Heart right ventricle (tissue), 16 donors: Measurements from ENCODE around the gene LAMP5. TPM values are rescaled to one million over a fixed set of nuclear protein-coding genes. Genes with fewer than 3 reads are reported as not detected.
A peak's percentile ranks its signal among the peaks of the same experiment; 100 is the strongest.

Experiments
- ATAC-seq, 8 donors: fragments of 200-7000 bp; cut with Tn5 transposase; one replicate each; pipeline ENCODE4 v1.9.1; 2020; ENCODE audit warnings: mild to moderate bottlenecking in 8 of 8, moderate library complexity in 8 of 8, moderate number of reproducible peaks in 1 of 8
- DNase-seq, 2 donors: peaks; one replicate each; pipeline ENCODE4 v3.0.0-alpha.2; 2020
- H3K27ac ChIP-seq, 10 donors: fragments of 200-600 bp; sonication (generic) in 2 of 10; one replicate each; pipeline versions ENCODE4 v1.5.0 to v1.8.0; 2020 to 2022; ENCODE audit warnings: mild to moderate bottlenecking in 3 of 10
- H3K27me3 ChIP-seq, 7 donors: fragments of 200-600 bp; one replicate each; pipeline ENCODE4 v1.8.0; 2021 to 2022; ENCODE audit warnings: mild to moderate bottlenecking in 2 of 7
- H3K36me3 ChIP-seq, 9 donors: fragments of 200-600 bp; sonication (generic) in 1 of 9; one replicate each; pipeline versions ENCODE4 v1.5.0 to v1.8.0; 2020 to 2022; ENCODE audit warnings: mild to moderate bottlenecking in 2 of 9
- H3K4me1 ChIP-seq, 9 donors: fragments of 200-600 bp; sonication (generic) in 1 of 9; one replicate each; pipeline versions ENCODE4 v1.5.0 to v1.8.0; 2020 to 2022; ENCODE audit warnings: mild to moderate bottlenecking in 4 of 9
- H3K4me3 ChIP-seq, 10 donors: fragments of 200-600 bp; sonication (generic) in 2 of 10; one replicate each; pipeline versions ENCODE4 v1.5.0 to v1.8.0; 2020 to 2022; ENCODE audit warnings: mild to moderate bottlenecking in 7 of 10, moderate library complexity in 2 of 10
- H3K9me3 ChIP-seq, 11 donors: fragments of 200-600 bp in 10 of 11; sonication (generic) in 2 of 11; one replicate each; pipeline versions ENCODE4 v1.5.0 to v1.8.0; 2013 to 2022; ENCODE audit warnings: mild to moderate bottlenecking in 2 of 11, control low read depth in 1 of 11, moderate library complexity in 1 of 11
- CTCF ChIP-seq, 9 donors: fragments of 200-600 bp; sonication (generic) in 2 of 9; IDR thresholded peaks; one replicate each; pipeline versions ENCODE4 v1.5.0 to v1.8.0; 2021 to 2022; ENCODE audit warnings: antibody characterized with exemption in 9 of 9, mild to moderate bottlenecking in 5 of 9, moderate library complexity in 1 of 9
- WGBS, 2 donors: extraction: QIAGEN DNeasy Blood & Tissue Kit; methylation state at CpG; one replicate each; pipeline ENCODE4 v1.1.7; 2013; ENCODE audit warnings: inconsistent platforms in 1 of 2; 5-methylcytosine and 5-hydroxymethylcytosine counted together
- intact Hi-C, 10 donors: fragments of 100-400 bp; cut with DNase I; formaldehyde crosslinking; loops; one replicate each; pipeline versions ENCODE4 v1.11.1 to v1.14.2; 2022
- polyA plus RNA-seq, 2 donors: library from polyadenylated mRNA; stranded (reverse); fragments of 200-250 nt; gene quantifications; one replicate each; pipeline ENCODE4 v1.2.3, GENCODE V29; 2013
- total RNA-seq, 10 donors: library from RNA; stranded (reverse); fragmentation: NEBNext Ultra II Directional in 3 of 10; extraction: Animal tissue kit (Norgen Biotek cat#: 25700) in 3 of 10; gene quantifications; one replicate each; pipeline versions ENCODE4 v1.2.1 to v1.2.4, GENCODE V29; 2021 to 2023
- donor health status: Arrhythmogenic right ventricular cardiomyopathy.
- donor health status: ischemic (EF 13 %, LVEDD 7.1; RV severe dilation, severe dysfunction).
- donor health status: healthy with polysubstance abuse.
- donor health status: DM: no; HTN: yes; CAD: no.
- donor health status: DM: no; HTN: no; CAD: no.
- donor health status: ischemic (EF 25% LVEDD 6.9; RV normal size, moderate dysfunction).
- donor health status: ischemic (EF 25% LVEDD 5.7; RV mildly dilated, moderate dysfunction).
- donor health status: healthy.
- donor health status: DM: yes; HTN: yes; CAD: no.
- donor health status: Ischemic cardiomyopathy.
- donor health status: ischemic (EF 35%, LVEDD 5.7; RV mildly dilated, moderate dysfunction).
- donor health status: nonischemic (EF 11% LVEDD 7.7; RV severe dilation, severe dysfunction).
- donor health status: DM: yes; HTN: yes; CAD: no.
- donor health status: PGD.
- donor health status: ischemic (EF 29% LVEDD 5.4; RV normal size, mild dysfunction).
- donor health status: nonischemic (EF 23%, LVEDD 6.1; RV moderate dilation, normal function).

Gene LAMP5
- total and polyA plus RNA-seq, 12 donors, result 0.04 to 0.16 (median 0.11) TPM; not detected in 7

GRCh38 chr20:9498322-9498721 lies 16.1 kb upstream of the LAMP5 start:
- no peak for TF ChIP-seq CTCF (IDR thresholded peaks at IDR 0.05)
- no peak overlapping the region for H3K4me3 ChIP-seq
- no peaks in the 10 kb centered on the region for H3K36me3 ChIP-seq
- no peak for ATAC-seq
- no peak overlapping the region for H3K27ac ChIP-seq
- DNase-seq, result no peak
- peaks cover 0 to 11% (median 0%) of the 10 kb centered on the region in 9 donors for H3K4me1 ChIP-seq
- 75 to 90% methylated on average over 4 of the region's 4 CpGs for WGBS, 2 donors
- H3K9me3 ChIP-seq, result no peaks in the 10 kb centered on the region
- intact Hi-C loops, result no loop called here
- H3K27me3 ChIP-seq, result no peaks in the 10 kb centered on the region

GRCh38 chr20:9499126-9499899 lies 15.1 kb upstream of the LAMP5 start:
- Histone ChIP-seq H3K9me3 (no peaks in the 10 kb centered on the region), H3K36me3 (no peaks in the 10 kb centered on the region), H3K4me1 (peaks cover 0 to 11% (median 0%) of the 10 kb centered on the region in 9 donors), H3K4me3 (no peak overlapping the region), H3K27ac (no peak overlapping the region), H3K27me3 (no peaks in the 10 kb centered on the region)
- no peak for ATAC-seq
- TF ChIP-seq CTCF (IDR thresholded peaks at IDR 0.05), result no peak
- WGBS, 2 donors, result 87 to 89% methylated on average over 5 of the region's 5 CpGs
- DNase-seq, result no peak
- intact Hi-C loops, result no loop called here

- ATAC-seq (peak in 4 of 8 donors; percentile 12 to 59 (median 52)), DNase-seq (no peak)
- TF ChIP-seq CTCF (IDR thresholded peaks at IDR 0.05), result no peak
- Histone ChIP-seq H3K27me3 (peaks cover 0 to 6% (median 5%) of the 10 kb centered on the region in 7 donors), H3K36me3 (no peaks in the 10 kb centered on the region), H3K27ac (no peak overlapping the region), H3K4me1 (peaks cover 0 to 11% (median 0%) of the 10 kb centered on the region in 9 donors), H3K4me3 (no peak overlapping the region), H3K9me3 (no peaks in the 10 kb centered on the region)
- WGBS, 2 donors, result 43 to 50% methylated on average over 2 of the region's 2 CpGs
- intact Hi-C loops, result no loop called here
Observed at GRCh38 chr20:9500121-9500520, 14.3 kb upstream of the LAMP5 start.

- Histone ChIP-seq H3K4me1 (peaks cover 0 to 16% (median 4%) of the 10 kb centered on the region in 9 donors), H3K4me3 (no peak overlapping the region), H3K9me3 (no peaks in the 10 kb centered on the region), H3K36me3 (no peaks in the 10 kb centered on the region), H3K27me3 (peaks cover 3 to 19% (median 18%) of the 10 kb centered on the region in 7 donors), H3K27ac (no peak overlapping the region)
- DNase-seq, result no peak
- ATAC-seq, result no peak
- 83 to 87% methylated on average over 2 of the region's 2 CpGs for WGBS, 2 donors
- TF ChIP-seq CTCF (IDR thresholded peaks at IDR 0.05), result no peak
- intact Hi-C loops, result no loop called here
Observed at GRCh38 chr20:9501473-9501872, 12.9 kb upstream of the LAMP5 start.
